SU-DHL-6 (cell line): ENCODE results near the gene SEZ6L.

Experiments used
- H2AFZ ChIP-seq: fragments of 200-600 bp; sonication (generic); 2 replicates; pipeline ENCODE4 v1.6.1; 2014; ENCODE audit warnings: low read depth, mild to moderate bottlenecking, moderate library complexity, mixed read lengths, antibody characterized with exemption, low read length; ENCODE audit not compliant: severe bottlenecking
- H3F3A ChIP-seq: fragments of 200-600 bp; shearing (Covaris generic); 2 replicates; pipeline ENCODE4 v1.6.0; 2016; ENCODE audit warnings: antibody characterized with exemption, mild to moderate bottlenecking; ENCODE audit not compliant: insufficient read depth
- H3K27ac ChIP-seq: fragments of 200-600 bp; sonication (generic); 2 replicates; pipeline ENCODE4 v1.5.1; 2016; ENCODE audit warnings: low read depth, mild to moderate bottlenecking, low read length, moderate library complexity, mixed read lengths
- H3K27me3 ChIP-seq: fragments of 200-600 bp; sonication (generic), shearing (Covaris generic); 2 replicates; pipeline ENCODE4 v1.6.0; 2014; ENCODE audit warnings: mild to moderate bottlenecking, low read length
- H3K36me3 ChIP-seq: fragments of 200-600 bp; sonication (generic); 2 replicates; pipeline ENCODE4 v1.6.1; 2014; ENCODE audit warnings: mild to moderate bottlenecking, low read length, mixed read lengths
- H3K4me2 ChIP-seq: fragments of 300-600, 200-600 bp; shearing (Covaris generic), sonication (generic); 2 replicates; pipeline ENCODE4 v1.6.0; 2014; ENCODE audit warnings: low read length, low read depth, mild to moderate bottlenecking; ENCODE audit not compliant: poor library complexity, severe bottlenecking
- H3K4me3 ChIP-seq: fragments of 200-600 bp; sonication (generic); 2 replicates; pipeline ENCODE4 v1.5.1; 2014; ENCODE audit warnings: antibody characterized with exemption, low read length, mild to moderate bottlenecking, mixed read lengths; ENCODE audit not compliant: insufficient read depth, poor library complexity, severe bottlenecking
- H3K79me2 ChIP-seq: fragments of 200-600 bp; sonication (generic); 2 replicates; pipeline ENCODE4 v1.6.1; 2014; ENCODE audit warnings: mild to moderate bottlenecking, low read length, moderate library complexity; ENCODE audit not compliant: insufficient read depth
- H3K9ac ChIP-seq: fragments of 200-600 bp; sonication (generic); 2 replicates; pipeline ENCODE4 v1.7.0; 2014; ENCODE audit warnings: mild to moderate bottlenecking, low read length
- H3K9me2 ChIP-seq: fragments of 200-600 bp; sonication (generic); replicated peaks from 2 replicates; pipeline ENCODE4 v1.6.1; 2014; ENCODE audit warnings: low read length; ENCODE audit not compliant: insufficient read depth
- H3K9me3 ChIP-seq: fragments of 200-600 bp; sonication (generic); 2 replicates; pipeline ENCODE4 v1.6.1; 2014; ENCODE audit warnings: low read length, mixed read lengths; ENCODE audit not compliant: insufficient read depth
- H4K20me1 ChIP-seq: fragments of 200-600 bp; sonication (generic); 2 replicates; pipeline ENCODE4 v1.6.1; 2014; ENCODE audit warnings: low read depth, mild to moderate bottlenecking, antibody characterized with exemption, low read length, moderate library complexity, mixed read lengths
- CTCF ChIP-seq: fragments of 200-600 bp; sonication (generic); IDR thresholded peaks from one replicate; pipeline ENCODE4 v1.5.1; 2017; ENCODE audit warnings: antibody characterized with exemption, mild to moderate bottlenecking, low read length, moderate library complexity; ENCODE audit not compliant: insufficient read depth, poor library complexity, severe bottlenecking
- EZH2phosphoT487 ChIP-seq: fragments of 200-600 bp; sonication (generic), shearing (Covaris generic); conservative IDR thresholded peaks from 2 replicates; pipeline ENCODE4 v1.6.1; 2018; ENCODE audit warnings: mild to moderate bottlenecking, antibody characterized with exemption, low read length, moderate library complexity, mixed read lengths

Gene SEZ6L

GRCh38 chr22:26333088-26333800, 164.0 kb downstream of the SEZ6L start:
- Histone ChIP-seq H3K9me3 (no peaks in the 10 kb centered on the region), H3K27ac (no peak overlapping the region), H3K9me2 (no peaks in the 10 kb centered on the region), H3K4me2 (no peak overlapping the region), H4K20me1 (no peaks in the 10 kb centered on the region; the same call in 1 of the 2 replicates), H3F3A (no peaks in the 10 kb centered on the region), H3K9ac (no peak overlapping the region), H3K36me3 (no peaks in the 10 kb centered on the region), H3K79me2 (no peaks in the 10 kb centered on the region), H3K4me3 (no peak overlapping the region), H3K27me3 (no peaks in the 10 kb centered on the region), H2AFZ (no peak overlapping the region)
- TF ChIP-seq CTCF: no peak
- no peak for TF ChIP-seq EZH2phosphoT487

DNA sequence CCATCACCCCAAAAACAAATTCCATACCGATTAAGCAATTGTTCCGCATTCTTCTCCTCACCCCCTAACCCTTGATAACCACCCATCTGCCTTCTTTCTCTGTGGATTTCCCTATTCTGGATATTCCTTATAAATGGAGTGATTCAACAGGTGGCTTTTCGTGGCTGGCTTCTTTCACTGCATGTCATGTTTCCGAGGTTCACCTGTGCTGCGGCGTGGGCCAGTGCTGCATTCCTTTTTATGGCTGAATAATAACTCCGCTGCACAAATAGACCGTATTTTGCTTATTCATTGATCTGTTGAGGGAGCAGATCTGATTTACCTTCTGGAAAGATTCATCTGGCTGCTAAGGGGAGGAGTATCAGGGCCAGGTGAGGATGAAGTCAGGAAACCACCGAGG, 165.0 kb downstream of the SEZ6L start:
- H3K27me3 ChIP-seq: no peaks in the 10 kb centered on the region
- no peaks in the 10 kb centered on the region for H3K79me2 ChIP-seq
- no peak overlapping the region for H3K9ac ChIP-seq
- H3K27ac ChIP-seq: no peak overlapping the region
- no peaks in the 10 kb centered on the region; the same call in 1 of the 2 replicates for H4K20me1 ChIP-seq
- no peaks in the 10 kb centered on the region for H3K36me3 ChIP-seq
- no peak overlapping the region for H3K4me3 ChIP-seq
- H3K4me2 ChIP-seq: no peak overlapping the region
- no peak for TF ChIP-seq EZH2phosphoT487
- no peak for TF ChIP-seq CTCF
- H3K9me3 ChIP-seq: no peaks in the 10 kb centered on the region
- no peaks in the 10 kb centered on the region for H3F3A ChIP-seq
- H3K9me2 ChIP-seq: no peaks in the 10 kb centered on the region
- no peak overlapping the region for H2AFZ ChIP-seq

GRCh38 chr22:26336773-26337172, 167.5 kb downstream of the SEZ6L start:
- H3K9me2 ChIP-seq: no peaks in the 10 kb centered on the region
- no peak for TF ChIP-seq EZH2phosphoT487
- TF ChIP-seq CTCF: no peak
- H3K4me3 ChIP-seq: no peak overlapping the region
- no peak overlapping the region for H3K9ac ChIP-seq
- no peaks in the 10 kb centered on the region for H4K20me1 ChIP-seq
- H3K79me2 ChIP-seq: no peaks in the 10 kb centered on the region
- H2AFZ ChIP-seq: no peak overlapping the region
- no peaks in the 10 kb centered on the region for H3K36me3 ChIP-seq
- H3K27me3 ChIP-seq: no peaks in the 10 kb centered on the region
- no peaks in the 10 kb centered on the region for H3F3A ChIP-seq
- H3K4me2 ChIP-seq: no peak overlapping the region
- no peaks in the 10 kb centered on the region for H3K9me3 ChIP-seq
- H3K27ac ChIP-seq: no peak overlapping the region
